Thyroid gland (tissue), 4 donors: ENCODE measurements around the gene CTXN3.

Source experiments
- POLR2A ChIP-seq, 2 donors: fragments of 450-650 bp; IDR thresholded peaks; one replicate each; pipeline ENCODE4 v1.6.1; 2017; ENCODE audit warnings: antibody characterized with exemption in 2 of 2, mild to moderate bottlenecking in 2 of 2, moderate library complexity in 1 of 2
- TF ChIP-seq, protein P1 (sequence below), 6 experiments: fragments of 200-600 bp in 3 of 6; fragments of 450-650 bp in 3 of 6; sonication (generic) in 3 of 6; IDR thresholded peaks; one replicate each; pipeline ENCODE4 v1.5.1; 2016 to 2019; ENCODE audit warnings: antibody characterized with exemption in 6 of 6, mild to moderate bottlenecking in 2 of 6, inconsistent platforms in 1 of 6, moderate library complexity in 1 of 6

- TF ChIP-seq, protein P1, sequence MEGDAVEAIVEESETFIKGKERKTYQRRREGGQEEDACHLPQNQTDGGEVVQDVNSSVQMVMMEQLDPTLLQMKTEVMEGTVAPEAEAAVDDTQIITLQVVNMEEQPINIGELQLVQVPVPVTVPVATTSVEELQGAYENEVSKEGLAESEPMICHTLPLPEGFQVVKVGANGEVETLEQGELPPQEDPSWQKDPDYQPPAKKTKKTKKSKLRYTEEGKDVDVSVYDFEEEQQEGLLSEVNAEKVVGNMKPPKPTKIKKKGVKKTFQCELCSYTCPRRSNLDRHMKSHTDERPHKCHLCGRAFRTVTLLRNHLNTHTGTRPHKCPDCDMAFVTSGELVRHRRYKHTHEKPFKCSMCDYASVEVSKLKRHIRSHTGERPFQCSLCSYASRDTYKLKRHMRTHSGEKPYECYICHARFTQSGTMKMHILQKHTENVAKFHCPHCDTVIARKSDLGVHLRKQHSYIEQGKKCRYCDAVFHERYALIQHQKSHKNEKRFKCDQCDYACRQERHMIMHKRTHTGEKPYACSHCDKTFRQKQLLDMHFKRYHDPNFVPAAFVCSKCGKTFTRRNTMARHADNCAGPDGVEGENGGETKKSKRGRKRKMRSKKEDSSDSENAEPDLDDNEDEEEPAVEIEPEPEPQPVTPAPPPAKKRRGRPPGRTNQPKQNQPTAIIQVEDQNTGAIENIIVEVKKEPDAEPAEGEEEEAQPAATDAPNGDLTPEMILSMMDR (IDR thresholded peaks at IDR 0.05), result no peak
- TF ChIP-seq POLR2A (IDR thresholded peaks at IDR 0.05), result no peak
These were observed 40.7 kb upstream of the CTXN3 start for GRCh38 chr5:127608077-127608660.
